ENCODE measurements around the gene MLYCD. TPM values are rescaled to one million over a fixed set of nuclear protein-coding genes. Genes with fewer than 3 reads are reported as not detected.
A peak's percentile ranks its signal among the peaks of the same experiment; 100 is the strongest.

The MLYCD gene
- total RNA-seq, 1 donor from 2014 or later, result 48.2 TPM

GRCh38 chr16:83959656-83960434 is 60.9 kb downstream of the MLYCD start:
- intact Hi-C loops (cut with DNase I), result loop anchor here (5.0 kb wide), 2 partner anchors 227 to 522 kb away; partner anchors contain the start of gene TAF1C
- ATAC-seq, result peak; percentile 42
- DNase-seq (ENCODE audit: missing footprints), result no peak

GRCh38 chr16:83960521-83961249 is 61.8 kb downstream of the MLYCD start:
- intact Hi-C loops (cut with DNase I), result no loop called here
- ATAC-seq (no peak), DNase-seq (ENCODE audit: missing footprints) (peak; percentile 71)

- intact Hi-C loops (cut with DNase I), result no loop called here
- DNase-seq (ENCODE audit: missing footprints) (no peak), ATAC-seq (no peak)
Measured at GRCh38 chr16:83961591-83961990, 62.7 kb downstream of the MLYCD start.

DNA sequence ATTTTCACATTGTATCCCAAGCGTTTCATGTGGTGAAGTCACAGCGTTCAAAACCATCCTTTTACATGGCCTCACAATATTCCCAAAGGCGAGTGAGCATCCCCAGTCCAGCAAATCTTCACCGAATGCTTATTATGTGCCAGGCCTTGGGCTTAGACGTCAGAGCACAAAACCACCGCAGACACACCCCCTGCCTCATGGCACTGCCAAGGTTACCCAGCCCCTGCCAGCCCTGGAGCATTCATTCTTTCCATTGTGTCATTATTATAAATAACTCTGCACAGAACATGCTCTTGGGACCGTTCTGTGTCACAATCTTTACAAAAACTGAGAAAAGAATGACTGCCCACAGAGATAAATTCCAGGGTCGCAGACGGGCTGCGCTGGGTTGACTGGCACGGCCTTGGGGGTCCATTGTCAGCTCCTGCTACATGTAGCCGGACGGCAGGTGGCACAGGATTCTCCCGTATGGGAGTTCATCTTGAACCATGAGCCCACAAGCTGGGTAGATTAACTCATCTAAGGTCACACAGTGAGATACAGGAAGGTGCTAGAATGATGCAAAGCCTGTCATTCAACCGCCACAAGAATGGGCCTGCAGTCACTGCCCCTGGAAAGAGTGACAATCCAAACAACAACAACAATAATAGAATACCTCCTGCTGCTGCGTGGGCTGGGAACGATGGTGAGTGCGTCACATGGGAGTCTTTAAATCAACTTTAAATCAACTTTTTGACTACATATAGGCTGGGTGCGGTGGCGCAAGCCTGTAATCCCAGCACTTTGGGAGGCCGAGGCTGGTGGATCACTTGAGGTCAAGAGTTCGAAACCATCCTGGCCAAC is 64.6 kb downstream of the MLYCD start:
- intact Hi-C loops (cut with DNase I), result no loop called here
- peak; percentile 43 for DNase-seq (ENCODE audit: missing footprints)
- peak; percentile 39 for ATAC-seq

GRCh38 chr16:83964684-83965443 is 65.9 kb downstream of the MLYCD start:
- intact Hi-C loops (cut with DNase I), result loop anchor here (5.0 kb wide), 1 partner anchor 212 kb away; no protein-coding TSS in a partner anchor
- no peak for ATAC-seq
- DNase-seq (ENCODE audit: missing footprints), result peak; percentile 27

DNA sequence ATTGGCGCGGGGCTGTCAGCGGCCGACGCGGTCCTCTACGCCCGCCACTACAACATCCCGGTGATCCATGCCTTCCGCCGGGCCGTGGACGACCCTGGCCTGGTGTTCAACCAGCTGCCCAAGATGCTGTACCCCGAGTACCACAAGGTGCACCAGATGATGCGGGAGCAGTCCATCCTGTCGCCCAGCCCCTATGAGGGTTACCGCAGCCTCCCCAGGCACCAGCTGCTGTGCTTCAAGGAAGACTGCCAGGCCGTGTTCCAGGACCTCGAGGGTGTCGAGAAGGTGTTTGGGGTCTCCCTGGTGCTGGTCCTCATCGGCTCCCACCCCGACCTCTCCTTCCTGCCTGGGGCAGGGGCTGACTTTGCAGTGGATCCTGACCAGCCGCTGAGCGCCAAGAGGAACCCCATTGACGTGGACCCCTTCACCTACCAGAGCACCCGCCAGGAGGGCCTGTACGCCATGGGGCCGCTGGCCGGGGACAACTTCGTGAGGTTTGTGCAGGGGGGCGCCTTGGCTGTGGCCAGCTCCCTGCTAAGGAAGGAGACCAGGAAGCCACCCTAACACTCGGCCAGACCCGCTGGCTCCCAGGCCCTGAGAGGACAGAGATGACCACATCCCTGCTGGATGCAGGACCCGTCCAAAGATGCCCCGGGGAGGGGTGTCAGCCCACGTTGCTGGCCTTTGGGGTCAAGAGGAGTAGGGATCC is 66.7 kb downstream of the MLYCD start:
- DNase-seq (ENCODE audit: missing footprints), result peak; percentile 54
- intact Hi-C loops (cut with DNase I), result loop anchor here (5.0 kb wide), 1 partner anchor 212 kb away; no protein-coding TSS in a partner anchor
- no peak for ATAC-seq

DNA sequence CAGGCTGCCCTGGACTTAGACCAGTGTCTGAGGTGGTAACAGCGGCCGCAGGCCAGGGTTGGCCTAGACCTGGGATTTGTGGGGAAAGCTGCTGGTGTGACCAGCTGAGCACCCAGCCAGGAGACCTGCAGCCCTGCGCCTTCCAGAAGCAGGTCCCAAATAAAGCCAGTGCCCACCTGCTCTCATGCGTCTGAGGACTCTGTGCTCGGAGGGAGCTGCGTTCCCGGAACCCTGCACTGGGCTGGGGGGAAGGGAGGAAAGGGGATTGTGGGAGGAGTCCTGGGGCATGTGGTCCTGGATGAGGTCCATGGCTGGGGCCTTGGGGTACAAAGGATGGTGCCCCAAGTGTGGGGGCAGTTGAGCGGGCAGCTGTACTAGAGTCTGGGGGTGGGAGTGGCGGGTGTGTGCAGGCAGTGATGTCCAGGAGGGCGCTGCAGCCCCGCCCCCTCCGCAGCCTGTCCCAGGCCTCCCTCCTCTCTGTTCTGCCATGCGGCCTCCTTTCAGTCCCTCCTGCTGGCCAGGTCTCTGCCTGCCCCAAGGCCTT is 67.3 kb downstream of the MLYCD start:
- peak; percentile 44 for DNase-seq (ENCODE audit: missing footprints)
- intact Hi-C loops (cut with DNase I), result loop anchor here (5.0 kb wide), 1 partner anchor 211 kb away; no protein-coding TSS in a partner anchor
- ATAC-seq, result no peak

GRCh38 chr16:83967091-83967490 is 68.2 kb downstream of the MLYCD start:
- DNase-seq (ENCODE audit: missing footprints), result peak; percentile 0
- no peak for ATAC-seq

DNA sequence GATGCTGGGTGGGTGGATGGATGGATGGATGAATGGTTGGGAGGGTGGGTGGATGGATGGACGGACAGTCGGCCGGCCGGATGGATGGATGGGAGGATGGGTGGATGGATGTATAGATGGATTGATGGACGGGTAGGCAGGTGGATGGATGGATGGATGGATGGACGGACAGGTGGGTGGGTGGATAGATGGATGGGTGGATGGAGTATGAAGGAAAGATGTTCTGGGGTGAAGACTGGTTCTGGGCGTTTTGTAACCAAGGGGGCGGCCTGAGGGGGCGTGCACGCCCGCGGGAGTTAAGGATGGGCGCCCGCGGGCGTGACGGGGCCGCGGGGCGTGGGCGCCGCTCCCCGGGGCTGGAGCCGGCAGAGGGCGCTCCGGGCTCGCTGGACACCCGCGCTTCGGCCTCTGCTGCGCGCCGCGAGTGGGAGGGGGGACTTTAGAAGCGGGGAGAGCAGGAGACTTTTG is 69.0 kb downstream of the MLYCD start, which contains the start of gene NECAB2:
TSS of gene NECAB2 (plus strand) at position 407 of the 468 bp plus-strand sequence. CDS start 405 bp downstream, outside the sequence.
- intact Hi-C loops (cut with DNase I), result loop anchor here (1.0 to 5.0 kb wide), 2 partner anchors 95 to 209 kb away; no protein-coding TSS in a partner anchor
- peak; percentile 84 for DNase-seq (ENCODE audit: missing footprints)
- peak; percentile 65 for ATAC-seq

More at GRCh38 chr16:83967091-83967490, 68.2 kb downstream of the MLYCD start:
- intact Hi-C loops (cut with DNase I), result loop anchor here (5.0 kb wide), 1 partner anchor 210 kb away; no protein-coding TSS in a partner anchor

- intact Hi-C loops (cut with DNase I), result loop anchor here (1.0 to 5.0 kb wide), 2 partner anchors 95 to 209 kb away; no protein-coding TSS in a partner anchor
- DNase-seq (ENCODE audit: missing footprints) (no peak), ATAC-seq (no peak)
Measured at GRCh38 chr16:83968306-83968851, 69.5 kb downstream of the MLYCD start.

DNA sequence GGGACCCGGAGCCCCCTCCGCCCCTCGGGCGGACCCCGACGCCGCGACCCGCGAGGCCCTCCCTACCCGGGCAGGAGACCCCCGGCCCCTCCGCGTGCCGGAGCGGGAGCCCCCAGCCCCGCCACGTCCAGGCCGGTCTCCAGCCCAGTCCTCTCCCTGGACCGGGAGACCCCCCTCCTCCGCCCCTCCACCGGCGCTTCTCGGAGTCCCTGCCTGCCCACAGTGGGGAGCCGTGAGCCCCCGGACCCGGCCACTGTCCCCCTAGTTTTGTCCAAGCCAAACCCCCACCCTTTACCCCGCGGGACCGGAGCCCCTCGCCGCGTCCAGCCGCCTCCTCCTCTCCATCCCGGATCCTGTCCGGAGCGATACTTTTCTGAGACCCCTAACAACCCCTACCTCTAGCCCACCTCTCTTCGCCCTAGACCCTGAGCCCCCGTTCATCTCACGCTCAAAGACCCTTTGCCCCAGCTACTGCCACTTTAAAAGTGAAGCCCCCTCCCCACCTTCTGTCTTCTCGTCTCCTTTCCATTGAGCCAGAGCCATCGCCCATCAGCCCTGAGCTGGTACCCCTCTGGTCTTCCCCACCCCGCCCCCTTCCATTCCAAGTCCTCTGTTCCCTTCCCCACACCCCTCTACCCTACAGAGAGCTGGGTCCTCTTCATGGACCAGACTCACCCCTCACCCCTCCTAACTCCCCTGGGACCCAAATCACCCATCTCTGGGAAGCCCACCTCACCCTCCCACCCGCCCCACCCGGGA is 70.2 kb downstream of the MLYCD start:
- DNase-seq (ENCODE audit: missing footprints) (peak; percentile 8), ATAC-seq (no peak)
- intact Hi-C loops (cut with DNase I), result loop anchor here (1.0 to 5.0 kb wide), 2 partner anchors 94 to 208 kb away; no protein-coding TSS in a partner anchor

DNA sequence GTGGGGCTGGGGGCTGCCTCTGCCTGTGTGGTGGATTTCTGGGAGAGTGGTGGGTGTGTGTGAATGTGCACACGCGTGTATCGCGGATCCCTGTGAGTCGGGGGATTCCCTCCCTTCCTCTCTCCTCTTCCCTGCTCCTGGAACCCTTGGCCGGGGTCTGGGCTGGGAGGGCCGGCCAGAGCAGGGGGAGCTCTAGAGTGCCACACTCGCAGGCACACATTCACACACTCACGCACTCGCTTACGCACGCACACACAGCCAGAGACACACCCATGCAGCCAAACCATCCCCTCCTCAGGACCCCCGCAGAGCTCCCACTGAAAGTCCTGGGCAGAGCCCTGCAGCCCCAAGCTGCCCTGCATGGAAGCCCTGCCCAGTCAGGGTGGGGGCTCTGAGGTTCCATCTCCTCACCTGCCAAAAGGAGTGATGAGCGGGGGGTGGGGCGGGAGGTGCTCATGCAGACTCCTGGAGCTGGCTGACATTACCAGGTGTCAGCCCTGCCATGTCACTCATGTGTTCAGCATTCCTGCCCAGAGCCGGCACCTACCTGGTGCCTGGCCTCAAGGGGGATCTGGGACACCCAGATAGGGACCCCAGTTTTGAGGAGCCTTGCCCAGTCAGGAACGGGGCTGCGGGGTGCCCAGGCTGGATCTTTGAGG is 71.0 kb downstream of the MLYCD start:
- intact Hi-C loops (cut with DNase I), result loop anchor here (5.0 kb wide), 1 partner anchor 207 kb away; no protein-coding TSS in a partner anchor

GRCh38 chr16:83970430-83970815 is 71.5 kb downstream of the MLYCD start:
- intact Hi-C loops (cut with DNase I), result no loop called here
- peak; percentile 9 for DNase-seq (ENCODE audit: missing footprints)
- no peak for ATAC-seq

More for the DNA sequence above, 71.0 kb downstream of the MLYCD start:
- no peak for ATAC-seq
- DNase-seq (ENCODE audit: missing footprints), result peak; percentile 47

DNA sequence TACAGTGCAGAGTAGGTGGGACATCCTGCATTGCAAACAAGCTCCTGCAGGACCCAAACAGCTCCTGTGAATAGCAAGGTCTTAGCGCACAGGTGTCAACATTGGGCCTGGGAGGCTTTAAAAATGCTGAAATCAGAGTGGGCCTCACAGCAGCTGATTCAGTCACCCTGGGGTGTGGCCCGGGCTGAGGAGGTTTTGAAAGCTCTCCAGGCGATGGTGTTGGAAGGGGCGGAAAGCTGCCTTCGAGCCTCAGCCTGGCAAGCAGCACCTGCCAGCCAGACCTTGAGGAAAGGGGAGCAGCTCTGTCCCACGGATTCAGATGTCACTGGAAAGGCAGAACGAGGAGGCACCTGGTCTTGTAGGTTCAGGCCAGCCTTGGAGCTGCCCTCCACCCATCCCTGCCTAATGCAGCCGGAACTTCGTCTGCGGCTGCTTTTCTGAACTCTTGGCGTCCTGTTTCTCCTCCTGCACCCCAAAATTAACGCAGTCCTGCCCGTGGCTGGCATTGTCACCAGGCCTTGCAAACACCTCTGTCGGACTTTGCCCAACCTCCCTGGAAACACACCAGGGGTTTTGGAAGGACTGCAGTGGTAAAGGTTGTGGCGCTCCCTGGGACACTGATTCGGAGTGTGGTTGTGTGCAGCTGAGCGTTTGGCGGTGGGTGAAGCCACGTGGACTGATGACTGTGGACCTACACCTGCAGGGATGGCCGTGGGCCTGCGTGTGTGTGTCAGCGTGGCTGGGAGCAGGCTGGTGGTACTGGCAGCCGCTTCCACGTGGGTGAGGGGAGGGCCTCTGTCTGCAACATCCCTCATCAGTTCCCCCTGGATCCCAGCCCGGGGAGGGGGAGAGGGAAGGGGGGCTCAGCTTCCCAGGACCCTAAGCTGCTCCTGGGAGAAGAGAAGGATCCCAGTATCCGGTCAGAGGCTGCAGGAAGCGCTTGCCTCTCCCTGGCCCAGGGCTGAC is 72.5 kb downstream of the MLYCD start:
- intact Hi-C loops (cut with DNase I), result no loop called here
- ATAC-seq, result no peak
- peak; percentile 56 for DNase-seq (ENCODE audit: missing footprints)

Data from Right ventricle myocardium inferior (tissue), 1 donor.